Measurements from ENCODE around the gene CLPX. TPM values are rescaled to one million over a fixed set of nuclear protein-coding genes. Genes with fewer than 3 reads are reported as not detected.

CLPX gene
- total and polyA plus RNA-seq, 2 experiments from 2014 or later: 20.0 to 53.5 TPM

DNA sequence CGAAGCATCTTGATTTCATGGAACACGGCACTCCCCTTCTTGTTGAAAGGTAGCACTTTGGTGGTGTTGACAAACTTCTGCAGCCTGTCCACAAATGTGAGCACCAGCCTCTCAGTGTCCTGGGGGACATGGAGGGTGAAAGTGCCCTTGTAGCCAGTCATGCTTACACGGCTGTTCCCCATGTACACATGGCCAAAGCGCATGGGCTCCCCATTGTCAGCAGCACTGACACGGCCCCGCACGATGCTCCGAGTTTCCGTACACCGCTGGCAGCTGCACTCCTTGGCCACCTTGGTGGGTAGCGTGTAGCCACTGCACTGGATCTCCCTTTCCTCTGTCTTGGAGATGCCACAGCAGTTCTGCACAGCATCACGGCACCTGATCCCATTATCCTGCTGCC, 13.4 kb upstream of the CLPX start:
- H3K4me3 ChIP-seq: no peak overlapping the region
- no peak overlapping the region for H3K27ac ChIP-seq
- no peaks in the 10 kb centered on the region for H3K9me2 ChIP-seq (replicated peaks; ENCODE audit: insufficient read depth)
- no peak overlapping the region for H3K4me2 ChIP-seq
- no peaks in the 10 kb centered on the region for H3K36me3 ChIP-seq (replicated peaks; ENCODE audit: insufficient read depth, low read depth)
- TF ChIP-seq EZH2 (IDR thresholded peaks at IDR 0.05; ENCODE audit: borderline replicate concordance) (no peak), CTCF (IDR thresholded peaks at IDR 0.05; ENCODE audit: poor library complexity) (no peak), EZH2phosphoT487 (IDR thresholded peaks at IDR 0.05; ENCODE audit: low read depth, severe bottlenecking, unreplicated experiment) (no peak)
- 98% methylated on average over 12 of the region's 12 CpGs for WGBS (ENCODE audit: low lambda C conversion rate, missing lambda C conversion rate)
- no peaks in the 10 kb centered on the region for H3K27me3 ChIP-seq
- H3K79me2 ChIP-seq: no peaks in the 10 kb centered on the region
- no peaks in the 10 kb centered on the region for H4K20me1 ChIP-seq (ENCODE audit: insufficient read depth, poor library complexity, severe bottlenecking)
- no peaks in the 10 kb centered on the region for H3K4me1 ChIP-seq (ENCODE audit: insufficient read depth)
- H3K9me3 ChIP-seq (ENCODE audit: low read depth): no peaks in the 10 kb centered on the region
- DNase-seq (ENCODE audit: low spot score): no peak
- no peak overlapping the region for H2AFZ ChIP-seq

- H3K9me3 ChIP-seq (ENCODE audit: low read depth): no peaks in the 10 kb centered on the region
- TF ChIP-seq CTCF (IDR thresholded peaks at IDR 0.05; ENCODE audit: poor library complexity) (no peak), EZH2phosphoT487 (IDR thresholded peaks at IDR 0.05; ENCODE audit: low read depth, severe bottlenecking, unreplicated experiment) (no peak), EZH2 (IDR thresholded peaks at IDR 0.05; ENCODE audit: borderline replicate concordance) (no peak)
- H3K4me2 ChIP-seq: no peak overlapping the region
- no peak overlapping the region for H2AFZ ChIP-seq
- no peaks in the 10 kb centered on the region for H4K20me1 ChIP-seq (ENCODE audit: insufficient read depth, poor library complexity, severe bottlenecking)
- H3K27me3 ChIP-seq: no peaks in the 10 kb centered on the region
- H3K9me2 ChIP-seq (replicated peaks; ENCODE audit: insufficient read depth): no peaks in the 10 kb centered on the region
- H3K79me2 ChIP-seq: no peaks in the 10 kb centered on the region
- WGBS (ENCODE audit: low lambda C conversion rate, missing lambda C conversion rate): 97% methylated on average over 8 of the region's 8 CpGs
- no peak overlapping the region for H3K27ac ChIP-seq
- H3K4me1 ChIP-seq (ENCODE audit: insufficient read depth): no peaks in the 10 kb centered on the region
- DNase-seq (ENCODE audit: low spot score): no peak
- H3K4me3 ChIP-seq: no peak overlapping the region
- no peaks in the 10 kb centered on the region for H3K36me3 ChIP-seq (replicated peaks; ENCODE audit: insufficient read depth, low read depth)
Observed at GRCh38 chr15:65197337-65197645, 12.1 kb upstream of the CLPX start.

- no peak overlapping the region for H3K27ac ChIP-seq
- H3K4me2 ChIP-seq: no peak overlapping the region
- H3K9me3 ChIP-seq (ENCODE audit: low read depth): no peaks in the 10 kb centered on the region
- TF ChIP-seq CTCF (IDR thresholded peaks at IDR 0.05; ENCODE audit: poor library complexity) (no peak), EZH2 (IDR thresholded peaks at IDR 0.05; ENCODE audit: borderline replicate concordance) (no peak), EZH2phosphoT487 (IDR thresholded peaks at IDR 0.05; ENCODE audit: low read depth, severe bottlenecking, unreplicated experiment) (no peak)
- H4K20me1 ChIP-seq (ENCODE audit: insufficient read depth, poor library complexity, severe bottlenecking): no peaks in the 10 kb centered on the region
- no peaks in the 10 kb centered on the region for H3K36me3 ChIP-seq (replicated peaks; ENCODE audit: insufficient read depth, low read depth)
- H3K27me3 ChIP-seq: no peaks in the 10 kb centered on the region
- H2AFZ ChIP-seq: no peak overlapping the region
- H3K9me2 ChIP-seq (replicated peaks; ENCODE audit: insufficient read depth): no peaks in the 10 kb centered on the region
- no peaks in the 10 kb centered on the region for H3K79me2 ChIP-seq
- 95% methylated on average over 19 of the region's 19 CpGs for WGBS (ENCODE audit: low lambda C conversion rate, missing lambda C conversion rate)
- H3K4me1 ChIP-seq (ENCODE audit: insufficient read depth): no peaks in the 10 kb centered on the region
- H3K4me3 ChIP-seq: no peak overlapping the region
- DNase-seq (ENCODE audit: low spot score): no peak
Observed at GRCh38 chr15:65196637-65197336, 11.6 kb upstream of the CLPX start.
